Body of pancreas (tissue), 4 donors: ENCODE results near the gene ZNF891.

Experiments
- CTCF ChIP-seq, 7 experiments: fragments of 450-650 bp in 4 of 7; fragments of 200-600 bp in 3 of 7; sonication (generic) in 3 of 7; IDR thresholded peaks; one replicate each; pipeline ENCODE4 v1.5.1; 2016 to 2019; ENCODE audit warnings: antibody characterized with exemption in 7 of 7
- POLR2A ChIP-seq, 3 donors: fragments of 450-650 bp; IDR thresholded peaks; one replicate each; pipeline ENCODE4 v1.6.1; 2016; ENCODE audit warnings: antibody characterized with exemption in 3 of 3, mild to moderate bottlenecking in 2 of 3

- TF ChIP-seq CTCF (IDR thresholded peaks at IDR 0.05): no peak
- no peak for TF ChIP-seq POLR2A (IDR thresholded peaks at IDR 0.05)
These were observed 5.7 kb upstream of the ZNF891 start for GRCh38 chr12:133135747-133136146.
